H1 (cell line): Measurements from ENCODE around the gene ALOX15. TPM values are rescaled to one million over a fixed set of nuclear protein-coding genes. Genes with fewer than 3 reads are reported as not detected.

ENCODE experiments used
- CTCF ChIA-PET: fragments of 300-600 bp; sonication (Branson Sonifier 250); formaldehyde crosslinking; loops from one replicate; lab custom pipeline; 2021; ENCODE audit not compliant: partially characterized antibody; lab: Charles Lee
- POLR2A ChIA-PET: fragments of 300-600 bp; sonication (Branson Sonifier 250); formaldehyde crosslinking; loops from one replicate; lab custom pipeline; 2021; ENCODE audit warnings: inconsistent platforms; ENCODE audit not compliant: partially characterized antibody; lab: Charles Lee
- DNase-seq, 2 experiments: peaks; one replicate each; pipeline versions ENCODE4 v3.0.0 to v3.0.0-alpha.2; 2010 to 2022; ENCODE audit warnings: low spot score in 2 of 2, low read depth in 1 of 2, mixed read lengths in 1 of 2
- FAIRE-seq: peaks from 2 replicates; lab custom pipeline; 2011; peaks lifted over from hg19 to GRCh38; lab: Jason Lieb, UNC
- H2AFZ ChIP-seq: 2 replicates; pipeline ENCODE4 v1.8.1; 2012; ENCODE audit warnings: low read length, inconsistent platforms
- H2AK5ac ChIP-seq: 2 replicates; pipeline ENCODE4 v1.6.1; 2013; ENCODE audit warnings: low read depth, low read length
- H2BK120ac ChIP-seq: replicated peaks from 2 replicates; pipeline ENCODE3; 2013; ENCODE audit warnings: low read depth, low read length, inconsistent platforms
- H2BK12ac ChIP-seq: 2 replicates; pipeline ENCODE4 v1.6.1; 2013; ENCODE audit warnings: low read depth, low read length
- H2BK15ac ChIP-seq: 2 replicates; pipeline ENCODE4 v1.6.1; 2013; ENCODE audit warnings: low read length
- H2BK20ac ChIP-seq: 2 replicates; pipeline ENCODE4 v1.6.1; 2013; ENCODE audit warnings: low read length
- H2BK5ac ChIP-seq: 2 replicates; pipeline ENCODE4 v1.6.1; 2013; ENCODE audit warnings: low read depth, low read length
- H3K14ac ChIP-seq: 2 replicates; pipeline ENCODE4 v1.6.1; 2013; ENCODE audit warnings: inconsistent platforms; ENCODE audit not compliant: insufficient read length
- H3K18ac ChIP-seq: 2 replicates; pipeline ENCODE4 v1.6.1; 2013; ENCODE audit warnings: low read length; ENCODE audit errors: extremely low read depth
- H3K23ac ChIP-seq: 2 replicates; pipeline ENCODE4 v1.6.1; 2013; ENCODE audit warnings: inconsistent platforms; ENCODE audit not compliant: insufficient read length
- H3K23me2 ChIP-seq: 2 replicates; pipeline ENCODE4 v1.6.1; 2013; ENCODE audit warnings: low read depth, low read length
- H3K27ac ChIP-seq: 2 replicates; pipeline ENCODE4 v1.6.1; 2011; ENCODE audit warnings: low read depth, low read length, inconsistent platforms
- H3K27me3 ChIP-seq, 4 experiments: replicated peaks in 1 of 4; 1 replicate in 1 of 4; 2 replicates in 3 of 4; pipeline versions ENCODE4 v1.6.1 to v1.8.1; 2011 to 2013; ENCODE audit warnings: low read length in 3 of 4, mild to moderate bottlenecking in 3 of 4, inconsistent platforms in 2 of 4, mixed read lengths in 2 of 4, moderate library complexity in 1 of 4; ENCODE audit not compliant: control insufficient read depth in 3 of 4, insufficient read depth in 3 of 4; ENCODE audit errors: extremely low read depth in 1 of 4
- H3K36me3 ChIP-seq, 4 experiments: 2 replicates each; pipeline versions ENCODE4 v1.6.1 to v1.8.1; 2011 to 2013; ENCODE audit warnings: mild to moderate bottlenecking in 4 of 4, low read length in 3 of 4, moderate library complexity in 2 of 4, control low read depth in 1 of 4, inconsistent platforms in 1 of 4; ENCODE audit not compliant: insufficient read depth in 4 of 4, control insufficient read depth in 2 of 4
- H3K4ac ChIP-seq: replicated peaks from 2 replicates; pipeline ENCODE3; 2013; ENCODE audit warnings: low read length, low read depth, mixed read lengths, inconsistent platforms; ENCODE audit not compliant: insufficient read length
- H3K4me1 ChIP-seq, 4 experiments: replicated peaks in 1 of 4; 1 replicate in 1 of 4; 2 replicates in 3 of 4; pipeline versions ENCODE4 v1.6.1 to v1.8.1; 2011 to 2013; ENCODE audit warnings: low read length in 3 of 4, inconsistent platforms in 2 of 4, mixed read lengths in 1 of 4; ENCODE audit not compliant: insufficient read depth in 4 of 4, control insufficient read depth in 3 of 4
- H3K4me2 ChIP-seq, 2 experiments: 2 replicates each; pipeline versions ENCODE4 v1.6.1 to v1.8.1; 2011 to 2013; ENCODE audit warnings: low read depth in 2 of 2, low read length in 2 of 2, control low read depth in 1 of 2, inconsistent platforms in 1 of 2, mild to moderate bottlenecking in 1 of 2; ENCODE audit not compliant: insufficient read depth in 1 of 2
- H3K4me3 ChIP-seq, 4 experiments: fragments of 200-600, 300-600 bp in 1 of 4; sonication (generic), shearing (Covaris generic), sonication (Bioruptor Twin) in 1 of 4; 2 replicates each; pipeline versions ENCODE4 v1.5.1 to v1.8.1; 2011 to 2016; ENCODE audit warnings: low read length in 4 of 4, low read depth in 3 of 4, control low read depth in 2 of 4, inconsistent platforms in 2 of 4, mild to moderate bottlenecking in 2 of 4, mixed read lengths in 1 of 4, moderate library complexity in 1 of 4; ENCODE audit not compliant: insufficient read depth in 2 of 4; ENCODE audit errors: extremely low read depth in 1 of 4
- H3K56ac ChIP-seq: replicated peaks from 2 replicates; pipeline ENCODE3; 2013; ENCODE audit warnings: low read depth, mild to moderate bottlenecking, mixed read lengths, low read length, inconsistent platforms; ENCODE audit not compliant: insufficient read length
- H3K79me1 ChIP-seq: 2 replicates; pipeline ENCODE4 v1.6.1; 2013; ENCODE audit warnings: low read depth, low read length, control low read depth
- H3K79me2 ChIP-seq, 2 experiments: 2 replicates each; pipeline versions ENCODE4 v1.6.1 to v1.8.1; 2012 to 2013; ENCODE audit warnings: low read length in 2 of 2, mild to moderate bottlenecking in 2 of 2, inconsistent platforms in 1 of 2; ENCODE audit not compliant: insufficient read depth in 2 of 2, control insufficient read depth in 1 of 2
- H3K9ac ChIP-seq, 4 experiments: replicated peaks in 1 of 4; 1 replicate in 1 of 4; 2 replicates in 3 of 4; pipeline versions ENCODE4 v1.6.1 to v1.8.1; 2011 to 2013; ENCODE audit warnings: low read depth in 3 of 4, low read length in 3 of 4, control low read depth in 2 of 4, mild to moderate bottlenecking in 2 of 4, moderate library complexity in 2 of 4, inconsistent platforms in 1 of 4; ENCODE audit errors: extremely low read depth in 1 of 4
- H3K9me3 ChIP-seq, 2 experiments: 2 replicates each; pipeline versions ENCODE4 v1.6.1 to v1.8.1; 2012 to 2013; ENCODE audit warnings: mild to moderate bottlenecking in 2 of 2, moderate library complexity in 2 of 2, control low read depth in 1 of 2, inconsistent platforms in 1 of 2, low read depth in 1 of 2, low read length in 1 of 2, mixed read lengths in 1 of 2; ENCODE audit not compliant: insufficient read depth in 2 of 2
- H4K20me1 ChIP-seq, 2 experiments: replicated peaks in 1 of 2; 2 replicates each; pipeline versions ENCODE3 to v1.8.1; 2011 to 2013; ENCODE audit warnings: inconsistent platforms in 2 of 2, low read length in 2 of 2, mild to moderate bottlenecking in 1 of 2; ENCODE audit not compliant: insufficient read depth in 2 of 2, control insufficient read depth in 1 of 2
- H4K5ac ChIP-seq: 2 replicates; pipeline ENCODE4 v1.6.1; 2013; ENCODE audit warnings: low read length, low read depth, mixed read lengths, inconsistent platforms; ENCODE audit not compliant: insufficient read length
- H4K8ac ChIP-seq: 2 replicates; pipeline ENCODE4 v1.8.0; 2013; ENCODE audit warnings: mild to moderate bottlenecking, moderate library complexity, low read length, inconsistent platforms; ENCODE audit not compliant: insufficient read depth; ENCODE audit errors: extremely low read depth
- H4K91ac ChIP-seq: replicated peaks from 2 replicates; pipeline ENCODE3; 2013; ENCODE audit warnings: low read length, mixed read lengths, inconsistent platforms; ENCODE audit not compliant: insufficient read length
- ASH2L ChIP-seq: fragments of 200-600, 300-600 bp; sonication (generic); IDR thresholded peaks from one replicate; pipeline ENCODE4 v1.7.1; 2017; ENCODE audit warnings: low read length
- ATF3 ChIP-seq: IDR thresholded peaks from 2 replicates; pipeline ENCODE4 v1.6.1; 2011; ENCODE audit warnings: low read depth, mild to moderate bottlenecking, low read length; ENCODE audit not compliant: insufficient read depth
- BCL11A ChIP-seq, 2 experiments: IDR thresholded peaks; one replicate each; pipeline ENCODE4 v1.6.1; 2011; ENCODE audit warnings: low read depth in 2 of 2, low read length in 2 of 2, mild to moderate bottlenecking in 2 of 2
- CHD1 ChIP-seq: IDR thresholded peaks from 2 replicates; pipeline ENCODE4 v1.6.1; 2012; ENCODE audit warnings: low read depth, low read length, improper control_type of control experiment
- FOSL1 ChIP-seq: IDR thresholded peaks from 2 replicates; pipeline ENCODE4 v1.6.1; 2011; ENCODE audit warnings: mild to moderate bottlenecking, low read depth, low read length, moderate library complexity; ENCODE audit not compliant: insufficient read depth
- GTF2F1 ChIP-seq: IDR thresholded peaks from 2 replicates; pipeline ENCODE4 v1.6.1; 2012; ENCODE audit warnings: low read depth, low read length, improper control_type of control experiment, borderline replicate concordance
- JUN ChIP-seq: IDR thresholded peaks from 2 replicates; pipeline ENCODE4 v1.6.1; 2011; ENCODE audit warnings: low read depth, mild to moderate bottlenecking, improper control_type of control experiment, low read length
- PHF8 ChIP-seq: fragments of 200-600 bp; sonication (generic); conservative IDR thresholded peaks from 2 replicates; pipeline ENCODE4 v1.7.1; 2012; ENCODE audit warnings: low read depth, mild to moderate bottlenecking, inconsistent platforms, low read length, moderate library complexity
- RXRA ChIP-seq: IDR thresholded peaks from 2 replicates; pipeline ENCODE4 v1.6.1; 2011; ENCODE audit warnings: low read depth, mild to moderate bottlenecking, low read length, moderate library complexity; ENCODE audit not compliant: insufficient read depth
- TAF7 ChIP-seq: optimal IDR thresholded peaks from 2 replicates; pipeline ENCODE3; 2011; ENCODE audit warnings: low read depth, mild to moderate bottlenecking, inconsistent platforms, low read length, moderate library complexity, borderline replicate concordance
- WGBS, 2 experiments: shearing (Covaris generic) in 1 of 2; methylation state at CpG; one replicate each; pipeline versions ENCODE4 v1.1.6 to v1.1.7; 2013 to 2015; ENCODE audit warnings: low lambda C conversion rate in 2 of 2, mixed read lengths in 2 of 2, inconsistent platforms in 1 of 2, low coverage in 1 of 2, missing lambda C conversion rate in 1 of 2; ENCODE audit not compliant: insufficient replicate concordance in 2 of 2, insufficient coverage in 1 of 2, insufficient read length in 1 of 2; ENCODE audit errors: extremely low coverage in 1 of 2, missing lambda C conversion rate in 1 of 2; 5-methylcytosine and 5-hydroxymethylcytosine counted together
- polyA plus RNA-seq, 7 experiments: library from polyadenylated mRNA; depleted of rRNA in 3 of 7; stranded (reverse) in 5 of 7; unstranded in 2 of 7; fragments of >200 nt in 5 of 7; fragments of 200-250 nt in 2 of 7; gene quantifications; 1 replicate in 5 of 7; 2 replicates in 1 of 7; 4 replicates in 1 of 7; pipeline versions ENCODE4 v1.2.1 to v1.2.3, GENCODE V29; 2011 to 2013; ENCODE audit warnings: missing spikeins in 2 of 7, mixed read lengths in 2 of 7
- total RNA-seq: library from RNA; stranded (reverse); fragmentation: NEBNext Ultra II Directional; extraction: Animal tissue kit (Norgen Biotek cat#: 25700); gene quantifications from 2 replicates; pipeline ENCODE4 v1.2.1, GENCODE V29; 2021
- TF ChIP-seq, protein P1 (sequence below): IDR thresholded peaks from 2 replicates; pipeline ENCODE4 v1.6.1; 2012; ENCODE audit warnings: low read length, inconsistent platforms

The ALOX15 gene
- total and polyA plus RNA-seq, 2 of the 8 experiments (the other 6 are each of a cell fraction or from before 2014, with no cell fraction given), result 1.5 to 1.7 TPM

DNA sequence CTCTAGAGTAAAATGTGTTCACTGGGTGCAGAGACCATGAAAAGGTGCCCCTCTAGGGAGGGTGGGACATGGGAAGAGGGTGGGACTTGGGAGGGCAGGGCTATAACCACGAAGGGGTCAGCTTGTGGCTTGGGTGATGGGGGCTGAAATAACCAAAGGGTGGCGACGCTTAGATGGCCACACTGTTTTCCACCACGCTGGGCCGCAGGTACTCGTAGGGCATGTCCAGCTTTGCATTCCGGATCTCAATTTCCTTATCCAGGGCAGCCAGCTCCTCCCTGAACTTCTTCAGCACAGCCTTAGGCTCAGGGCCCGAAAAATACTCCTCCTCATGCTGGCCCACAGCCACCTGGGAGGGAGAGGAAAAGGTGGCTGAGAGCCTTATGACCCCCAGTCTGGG is 10.0 kb downstream of the ALOX15 start:
- Histone ChIP-seq H3K27ac (no peak overlapping the region), H3K79me1 (no peaks in the 10 kb centered on the region), H3K4ac (no peak overlapping the region), H4K20me1 (no peaks in the 10 kb centered on the region), H3K23me2 (0 out of 2 replicates have a peak, but pooled peaks cover 3% of the 10 kb centered on the region), H3K4me2 (0 out of 4 replicates have a peak overlapping the region, but pooled peaks of 1 of the 2 experiments have one; percentile 17), H2AK5ac (peak overlapping the region; percentile 93; the same call in 1 of the 2 replicates), H2BK12ac (peak overlapping the region; percentile 99; the same call in 1 of the 2 replicates), H2BK5ac (no peak overlapping the region; the same call in 1 of the 2 replicates), H3K4me3 (no peak overlapping the region), H4K91ac (peak overlapping the region; percentile 70), H2AFZ (no peak overlapping the region), H3K23ac (no peak overlapping the region), H3K9me3 (no peaks in the 10 kb centered on the region), H3K79me2 (no peaks in the 10 kb centered on the region), H2BK15ac (peak overlapping the region; percentile 81; the same call in 1 of the 2 replicates), H3K36me3 (no peaks in the 10 kb centered on the region), H3K14ac (no peak overlapping the region), H4K8ac (no peak overlapping the region; the same call in 1 of the 2 replicates), H3K56ac (no peak overlapping the region), H2BK20ac (no peak overlapping the region), H3K27me3 (peaks cover 0 to 10% (median 6%) of the 10 kb centered on the region in 4 experiments; a peak in 4 of 7 replicates), H2BK120ac (peak overlapping the region; percentile 44), H3K18ac (peak overlapping the region; percentile 71), H3K4me1 (peaks cover 7 to 29% (median 15%) of the 10 kb centered on the region in 4 experiments), H4K5ac (no peak overlapping the region), H3K9ac (no peak overlapping the region)
- ChIA-PET CTCF (interaction anchor here (0.8 to 4.9 kb wide), 7 partner anchors 9 to 257 kb away, joined by 3 to 49 read pairs (median 6); partner anchors contain the start of genes ALOX15 and GGT6), POLR2A (interaction anchor here (0.8 to 2.0 kb wide), 2 partner anchors 55 to 84 kb away, joined by 3 to 5 read pairs; no protein-coding TSS in a partner anchor)
- no peak for TF ChIP-seq FOSL1
- TF ChIP-seq GTF2F1, result no peak
- no peak for TF ChIP-seq JUN
- TF ChIP-seq TAF7, result no peak
- TF ChIP-seq ATF3, result no peak
- TF ChIP-seq RXRA, result no peak
- no peak for TF ChIP-seq PHF8
- no peak for TF ChIP-seq BCL11A (IDR thresholded peaks at IDR 0.05; ENCODE audit: low read depth in 2 of 2, low read length in 2 of 2)
- TF ChIP-seq CHD1, result no peak
- TF ChIP-seq, protein P1, sequence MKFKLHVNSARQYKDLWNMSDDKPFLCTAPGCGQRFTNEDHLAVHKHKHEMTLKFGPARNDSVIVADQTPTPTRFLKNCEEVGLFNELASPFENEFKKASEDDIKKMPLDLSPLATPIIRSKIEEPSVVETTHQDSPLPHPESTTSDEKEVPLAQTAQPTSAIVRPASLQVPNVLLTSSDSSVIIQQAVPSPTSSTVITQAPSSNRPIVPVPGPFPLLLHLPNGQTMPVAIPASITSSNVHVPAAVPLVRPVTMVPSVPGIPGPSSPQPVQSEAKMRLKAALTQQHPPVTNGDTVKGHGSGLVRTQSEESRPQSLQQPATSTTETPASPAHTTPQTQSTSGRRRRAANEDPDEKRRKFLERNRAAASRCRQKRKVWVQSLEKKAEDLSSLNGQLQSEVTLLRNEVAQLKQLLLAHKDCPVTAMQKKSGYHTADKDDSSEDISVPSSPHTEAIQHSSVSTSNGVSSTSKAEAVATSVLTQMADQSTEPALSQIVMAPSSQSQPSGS, result no peak
- TF ChIP-seq ASH2L, result no peak
- no peak for FAIRE-seq
- WGBS, 2 experiments, result 86% methylated on average over 6 of the region's 8 CpGs; no CpG with 5 or more reads in 1 of the 2 experiments
- DNase-seq, result no peak
